ENCODE results near the gene CENPK. TPM values are rescaled to one million over a fixed set of nuclear protein-coding genes. Genes with fewer than 3 reads are reported as not detected.

CENPK gene
- total RNA-seq, 1 experiment from 2014 or later, result 46.0 TPM

DNA sequence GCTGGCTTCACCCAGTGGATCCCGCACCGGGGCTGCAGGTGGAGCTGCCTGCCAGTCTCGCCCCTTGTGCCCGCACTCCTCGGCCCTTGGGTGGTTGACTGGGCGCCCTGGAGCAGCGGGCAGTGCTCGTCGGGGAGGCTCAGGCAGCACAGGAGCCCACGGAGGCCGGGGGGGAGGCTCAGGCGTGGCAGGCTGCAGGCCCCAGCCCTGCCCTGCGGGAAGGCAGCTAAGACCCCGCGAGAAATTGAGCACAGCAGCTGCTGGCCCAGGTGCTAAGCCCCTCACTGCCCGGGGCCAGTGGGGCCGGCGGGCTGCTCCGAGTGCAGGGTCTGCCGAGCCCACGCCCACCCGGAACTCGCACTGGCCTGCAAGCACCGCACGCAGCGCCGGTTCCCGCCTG, 77.6 kb downstream of the CENPK start:
- no peak overlapping the region for H4K8ac ChIP-seq (replicated peaks; ENCODE audit: insufficient read length, low read depth, low read length)
- no peak overlapping the region for H3T11ph ChIP-seq (ENCODE audit: low read length)
- H3K56ac ChIP-seq (ENCODE audit: insufficient read length, low read depth, low read length), result no peak overlapping the region
- WGBS (ENCODE audit: extremely low coverage, insufficient read length, low lambda C conversion rate), result no CpG with 5 or more reads among the region's 28 CpGs
- no peak overlapping the region for H3K23ac ChIP-seq (ENCODE audit: insufficient read length, low read depth, low read length)
- Mint-ChIP-seq H3K4me1 (peaks cover 20% of the 10 kb centered on the region in 2 experiments), H3K27ac (no peak overlapping the region), H3K27me3 (ENCODE audit: low read depth) (no peaks in the 10 kb centered on the region), H3K36me3 (ENCODE audit: insufficient read depth in 1 of 3, low read depth in 3 of 3) (no peaks in the 10 kb centered on the region; a peak in 1 of 7 replicates), H3K4me3 (no peak overlapping the region), H3K9me3 (no peaks in the 10 kb centered on the region; a peak in 2 of 5 replicates)
- no peak overlapping the region for H3K18ac ChIP-seq (ENCODE audit: insufficient read length, low read depth, low read length)
- DNase-seq, result no peak
- no peaks in the 10 kb centered on the region for H4K20me1 ChIP-seq (ENCODE audit: control insufficient read depth, insufficient read depth, insufficient read length)
- H2BK120ac ChIP-seq (ENCODE audit: low read depth, low read length, poor library complexity, severe bottlenecking), result no peak overlapping the region
- no peak overlapping the region for H2BK20ac ChIP-seq (ENCODE audit: low read depth, low read length, poor library complexity, severe bottlenecking)
- no peak overlapping the region for H4K91ac ChIP-seq (ENCODE audit: insufficient read length, low read depth, low read length)
- H2BK15ac ChIP-seq (ENCODE audit: low read depth, low read length), result no peak overlapping the region
- no peak overlapping the region for H3K14ac ChIP-seq (ENCODE audit: insufficient read depth, low read length)
- no peak overlapping the region for H2BK5ac ChIP-seq (ENCODE audit: insufficient read length, low read length)
- H3K9ac ChIP-seq (ENCODE audit: extremely low read depth, insufficient read length, low read length), result no peak overlapping the region
- H3K4ac ChIP-seq (ENCODE audit: low read depth, low read length), result no peak overlapping the region
- H2AK5ac ChIP-seq (ENCODE audit: insufficient read length, low read length), result no peak overlapping the region
- no peaks in the 10 kb centered on the region; the same call in 1 of the 2 replicates for H3K27me3 ChIP-seq (ENCODE audit: insufficient read depth, low read length)
- no peaks in the 10 kb centered on the region; the same call in 1 of the 2 replicates for H3K4me1 ChIP-seq (ENCODE audit: insufficient read depth, low read length)
- H3K79me2 ChIP-seq (ENCODE audit: insufficient read depth, low read length), result no peaks in the 10 kb centered on the region
- no peaks in the 10 kb centered on the region for H3K79me1 ChIP-seq (ENCODE audit: insufficient read depth, low read depth, low read length, poor library complexity, severe bottlenecking)
- H2AFZ ChIP-seq (ENCODE audit: low read length), result no peak overlapping the region
- H4K5ac ChIP-seq (ENCODE audit: insufficient read length, low read depth, low read length), result no peak overlapping the region
- H2BK12ac ChIP-seq (ENCODE audit: insufficient read length, low read depth, low read length), result no peak overlapping the region
- H3K27ac ChIP-seq (ENCODE audit: insufficient read length, low read depth, low read length), result no peak overlapping the region
- H3K23me2 ChIP-seq (ENCODE audit: insufficient read length, low read depth, low read length, poor library complexity, severe bottlenecking), result peaks cover 15% of the 10 kb centered on the region
- TF ChIP-seq, protein P1, sequence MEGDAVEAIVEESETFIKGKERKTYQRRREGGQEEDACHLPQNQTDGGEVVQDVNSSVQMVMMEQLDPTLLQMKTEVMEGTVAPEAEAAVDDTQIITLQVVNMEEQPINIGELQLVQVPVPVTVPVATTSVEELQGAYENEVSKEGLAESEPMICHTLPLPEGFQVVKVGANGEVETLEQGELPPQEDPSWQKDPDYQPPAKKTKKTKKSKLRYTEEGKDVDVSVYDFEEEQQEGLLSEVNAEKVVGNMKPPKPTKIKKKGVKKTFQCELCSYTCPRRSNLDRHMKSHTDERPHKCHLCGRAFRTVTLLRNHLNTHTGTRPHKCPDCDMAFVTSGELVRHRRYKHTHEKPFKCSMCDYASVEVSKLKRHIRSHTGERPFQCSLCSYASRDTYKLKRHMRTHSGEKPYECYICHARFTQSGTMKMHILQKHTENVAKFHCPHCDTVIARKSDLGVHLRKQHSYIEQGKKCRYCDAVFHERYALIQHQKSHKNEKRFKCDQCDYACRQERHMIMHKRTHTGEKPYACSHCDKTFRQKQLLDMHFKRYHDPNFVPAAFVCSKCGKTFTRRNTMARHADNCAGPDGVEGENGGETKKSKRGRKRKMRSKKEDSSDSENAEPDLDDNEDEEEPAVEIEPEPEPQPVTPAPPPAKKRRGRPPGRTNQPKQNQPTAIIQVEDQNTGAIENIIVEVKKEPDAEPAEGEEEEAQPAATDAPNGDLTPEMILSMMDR (conservative IDR thresholded peaks at IDR 0.05), result no peak
- no peak overlapping the region for H3K4me2 ChIP-seq (ENCODE audit: insufficient read depth, insufficient read length, low read length)
- no peaks in the 10 kb centered on the region for H3K9me3 ChIP-seq (ENCODE audit: control insufficient read depth, low read depth, low read length)
